ENCODE measurements around the gene MYO16.
"Not testable (repeated sequence)": the region's sequence is repeated elsewhere in the genome, so short reads cannot be mapped to it uniquely, and the experiment has no call there.

Gene MYO16

GRCh38 chr13:108974686-108975085 is 345.3 kb downstream of the MYO16 start:
- no peaks in the 10 kb centered on the region for H3K9me3 ChIP-seq (ENCODE audit: control insufficient read depth, insufficient read depth, low read length)
- H3K9ac ChIP-seq (ENCODE audit: low read depth, low read length): no peak overlapping the region
- no peaks in the 10 kb centered on the region for H3K27me3 ChIP-seq (ENCODE audit: control insufficient read depth, insufficient read depth, low read length)
- H3K36me3 ChIP-seq (ENCODE audit: control insufficient read depth, insufficient read depth, low read length): no peaks in the 10 kb centered on the region
- no peaks in the 10 kb centered on the region for H3K4me1 ChIP-seq (ENCODE audit: control insufficient read depth, insufficient read depth, low read length)
- H3K4me3 ChIP-seq (ENCODE audit: low read depth, low read length): no peak overlapping the region
- H3K27ac ChIP-seq (ENCODE audit: low read depth, low read length): no peak overlapping the region

- no peaks in the 10 kb centered on the region for H3K9me3 ChIP-seq (ENCODE audit: control insufficient read depth, insufficient read depth, low read length)
- H3K27me3 ChIP-seq (ENCODE audit: control insufficient read depth, insufficient read depth, low read length): no peaks in the 10 kb centered on the region
- H3K36me3 ChIP-seq (ENCODE audit: control insufficient read depth, insufficient read depth, low read length): no peaks in the 10 kb centered on the region
- no peak overlapping the region for H3K9ac ChIP-seq (ENCODE audit: low read depth, low read length)
- no peak overlapping the region for H3K27ac ChIP-seq (ENCODE audit: low read depth, low read length)
- H3K4me1 ChIP-seq (ENCODE audit: control insufficient read depth, insufficient read depth, low read length): no peaks in the 10 kb centered on the region
- H3K4me3 ChIP-seq (ENCODE audit: low read depth, low read length): no peak overlapping the region
Measured at GRCh38 chr13:108980237-108980636, 350.8 kb downstream of the MYO16 start.

- no peak overlapping the region for H3K9ac ChIP-seq (ENCODE audit: low read depth, low read length)
- no peaks in the 10 kb centered on the region for H3K4me1 ChIP-seq (ENCODE audit: control insufficient read depth, insufficient read depth, low read length)
- no peaks in the 10 kb centered on the region for H3K9me3 ChIP-seq (ENCODE audit: control insufficient read depth, insufficient read depth, low read length)
- H3K36me3 ChIP-seq (ENCODE audit: control insufficient read depth, insufficient read depth, low read length): no peaks in the 10 kb centered on the region
- H3K27me3 ChIP-seq (ENCODE audit: control insufficient read depth, insufficient read depth, low read length): no peaks in the 10 kb centered on the region
- no peak overlapping the region for H3K4me3 ChIP-seq (ENCODE audit: low read depth, low read length)
- no peak overlapping the region for H3K27ac ChIP-seq (ENCODE audit: low read depth, low read length)
Measured at GRCh38 chr13:108981407-108981806, 352.0 kb downstream of the MYO16 start.

GRCh38 chr13:108983273-108983672 is 353.9 kb downstream of the MYO16 start:
- no peaks in the 10 kb centered on the region for H3K27me3 ChIP-seq (ENCODE audit: control insufficient read depth, insufficient read depth, low read length)
- H3K4me3 ChIP-seq (ENCODE audit: low read depth, low read length): no peak overlapping the region
- H3K9me3 ChIP-seq (ENCODE audit: control insufficient read depth, insufficient read depth, low read length): no peaks in the 10 kb centered on the region
- H3K36me3 ChIP-seq (ENCODE audit: control insufficient read depth, insufficient read depth, low read length): no peaks in the 10 kb centered on the region
- peaks cover 10% of the 10 kb centered on the region for H3K4me1 ChIP-seq (ENCODE audit: control insufficient read depth, insufficient read depth, low read length)
- H3K9ac ChIP-seq (ENCODE audit: low read depth, low read length): no peak overlapping the region
- no peak overlapping the region for H3K27ac ChIP-seq (ENCODE audit: low read depth, low read length)

GRCh38 chr13:108984251-108984920 is 355.0 kb downstream of the MYO16 start:
- no peaks in the 10 kb centered on the region for H3K9me3 ChIP-seq (ENCODE audit: control insufficient read depth, insufficient read depth, low read length)
- no peak overlapping the region for H3K27ac ChIP-seq (ENCODE audit: low read depth, low read length)
- no peaks in the 10 kb centered on the region for H3K36me3 ChIP-seq (ENCODE audit: control insufficient read depth, insufficient read depth, low read length)
- H3K9ac ChIP-seq (ENCODE audit: low read depth, low read length): no peak overlapping the region
- H3K4me1 ChIP-seq (ENCODE audit: control insufficient read depth, insufficient read depth, low read length): peaks cover 10% of the 10 kb centered on the region
- H3K4me3 ChIP-seq (ENCODE audit: low read depth, low read length): no peak overlapping the region
- H3K27me3 ChIP-seq (ENCODE audit: control insufficient read depth, insufficient read depth, low read length): no peaks in the 10 kb centered on the region

GRCh38 chr13:108985166-108985565 is 355.8 kb downstream of the MYO16 start:
- Histone ChIP-seq H3K9ac (ENCODE audit: low read depth, low read length) (no peak overlapping the region), H3K4me3 (ENCODE audit: low read depth, low read length) (no peak overlapping the region), H3K27ac (ENCODE audit: low read depth, low read length) (no peak overlapping the region), H3K36me3 (ENCODE audit: control insufficient read depth, insufficient read depth, low read length) (no peaks in the 10 kb centered on the region), H3K9me3 (ENCODE audit: control insufficient read depth, insufficient read depth, low read length) (no peaks in the 10 kb centered on the region), H3K27me3 (ENCODE audit: control insufficient read depth, insufficient read depth, low read length) (no peaks in the 10 kb centered on the region), H3K4me1 (ENCODE audit: control insufficient read depth, insufficient read depth, low read length) (peaks cover 10% of the 10 kb centered on the region)

GRCh38 chr13:108987517-108987916 is 358.1 kb downstream of the MYO16 start:
- H3K9ac ChIP-seq (ENCODE audit: low read depth, low read length): no peak overlapping the region
- H3K27me3 ChIP-seq (ENCODE audit: control insufficient read depth, insufficient read depth, low read length): no peaks in the 10 kb centered on the region
- no peak overlapping the region for H3K4me3 ChIP-seq (ENCODE audit: low read depth, low read length)
- H3K4me1 ChIP-seq (ENCODE audit: control insufficient read depth, insufficient read depth, low read length): peaks cover 15% of the 10 kb centered on the region
- H3K36me3 ChIP-seq (ENCODE audit: control insufficient read depth, insufficient read depth, low read length): no peaks in the 10 kb centered on the region
- no peak overlapping the region for H3K27ac ChIP-seq (ENCODE audit: low read depth, low read length)
- H3K9me3 ChIP-seq (ENCODE audit: control insufficient read depth, insufficient read depth, low read length): no peaks in the 10 kb centered on the region

- H3K27me3 ChIP-seq (ENCODE audit: control insufficient read depth, insufficient read depth, low read length): no peaks in the 10 kb centered on the region
- no peak overlapping the region for H3K4me3 ChIP-seq (ENCODE audit: low read depth, low read length)
- no peak overlapping the region for H3K27ac ChIP-seq (ENCODE audit: low read depth, low read length)
- H3K9me3 ChIP-seq (ENCODE audit: control insufficient read depth, insufficient read depth, low read length): no peaks in the 10 kb centered on the region
- no peaks in the 10 kb centered on the region for H3K36me3 ChIP-seq (ENCODE audit: control insufficient read depth, insufficient read depth, low read length)
- peaks cover 19% of the 10 kb centered on the region for H3K4me1 ChIP-seq (ENCODE audit: control insufficient read depth, insufficient read depth, low read length)
- H3K9ac ChIP-seq (ENCODE audit: low read depth, low read length): no peak overlapping the region
Measured at GRCh38 chr13:108987944-108988343, 358.5 kb downstream of the MYO16 start.

- H3K27ac ChIP-seq (ENCODE audit: low read depth, low read length); H3K9me3 ChIP-seq (ENCODE audit: control insufficient read depth, insufficient read depth, low read length); H3K27me3 ChIP-seq (ENCODE audit: control insufficient read depth, insufficient read depth, low read length); H3K9ac ChIP-seq (ENCODE audit: low read depth, low read length); H3K4me3 ChIP-seq (ENCODE audit: low read depth, low read length); H3K36me3 ChIP-seq (ENCODE audit: control insufficient read depth, insufficient read depth, low read length): not testable (repeated sequence)
- peaks cover 27% of the 10 kb centered on the region for H3K4me1 ChIP-seq (ENCODE audit: control insufficient read depth, insufficient read depth, low read length)
Measured at GRCh38 chr13:108991416-108991815, 362.0 kb downstream of the MYO16 start.

- Histone ChIP-seq H3K27ac (ENCODE audit: low read depth, low read length) (no peak overlapping the region), H3K9me3 (ENCODE audit: control insufficient read depth, insufficient read depth, low read length) (no peaks in the 10 kb centered on the region), H3K4me3 (ENCODE audit: low read depth, low read length) (no peak overlapping the region), H3K27me3 (ENCODE audit: control insufficient read depth, insufficient read depth, low read length) (no peaks in the 10 kb centered on the region), H3K9ac (ENCODE audit: low read depth, low read length) (no peak overlapping the region), H3K4me1 (ENCODE audit: control insufficient read depth, insufficient read depth, low read length) (peaks cover 16% of the 10 kb centered on the region), H3K36me3 (ENCODE audit: control insufficient read depth, insufficient read depth, low read length) (no peaks in the 10 kb centered on the region)
Measured at GRCh38 chr13:108993346-108993745, 363.9 kb downstream of the MYO16 start.

- no peak overlapping the region for H3K4me3 ChIP-seq (ENCODE audit: low read depth, low read length)
Measured at GRCh38 chr13:108996430-108996829, 367.0 kb downstream of the MYO16 start.

More at GRCh38 chr13:108996430-108996829, 367.0 kb downstream of the MYO16 start:
- H3K27ac ChIP-seq (ENCODE audit: low read depth, low read length): no peak overlapping the region
- H3K9ac ChIP-seq (ENCODE audit: low read depth, low read length): no peak overlapping the region
- peaks cover 16% of the 10 kb centered on the region for H3K4me1 ChIP-seq (ENCODE audit: control insufficient read depth, insufficient read depth, low read length)
- no peaks in the 10 kb centered on the region for H3K36me3 ChIP-seq (ENCODE audit: control insufficient read depth, insufficient read depth, low read length)
- no peaks in the 10 kb centered on the region for H3K27me3 ChIP-seq (ENCODE audit: control insufficient read depth, insufficient read depth, low read length)
- H3K9me3 ChIP-seq (ENCODE audit: control insufficient read depth, insufficient read depth, low read length): no peaks in the 10 kb centered on the region
